A549 (cell line): Measurements from ENCODE around the gene RASGRF1.

Source experiments
- ESRRA ChIP-seq: fragments of 150-350 bp; IDR thresholded peaks from 2 replicates; pipeline ENCODE4 v1.6.1; 2014; ENCODE audit warnings: mild to moderate bottlenecking, low read length, borderline replicate concordance
- HES2 ChIP-seq: fragments of >200 bp; sonication (Bioruptor Twin); formaldehyde crosslinking; IDR thresholded peaks from 2 replicates; pipeline ENCODE4 v1.6.1; 2016
- POLR2A ChIP-seq: IDR thresholded peaks from 2 replicates; pipeline ENCODE4 v1.6.1; 2012; ENCODE audit warnings: mild to moderate bottlenecking, low read length
- RCOR1 ChIP-seq: fragments of 150-350 bp; IDR thresholded peaks from 2 replicates; pipeline ENCODE4 v1.6.1; 2014; ENCODE audit warnings: antibody characterized with exemption, low read length, low read depth
- TF ChIP-seq, protein P1 (sequence below): fragments of 200-600 bp; sonication (generic); IDR thresholded peaks from 2 replicates; pipeline ENCODE4 v1.6.1; 2016; ENCODE audit warnings: antibody characterized with exemption, mild to moderate bottlenecking, moderate library complexity

- TF ChIP-seq POLR2A: no peak
- no peak for TF ChIP-seq ESRRA
- TF ChIP-seq HES2: no peak
- TF ChIP-seq, protein P1, sequence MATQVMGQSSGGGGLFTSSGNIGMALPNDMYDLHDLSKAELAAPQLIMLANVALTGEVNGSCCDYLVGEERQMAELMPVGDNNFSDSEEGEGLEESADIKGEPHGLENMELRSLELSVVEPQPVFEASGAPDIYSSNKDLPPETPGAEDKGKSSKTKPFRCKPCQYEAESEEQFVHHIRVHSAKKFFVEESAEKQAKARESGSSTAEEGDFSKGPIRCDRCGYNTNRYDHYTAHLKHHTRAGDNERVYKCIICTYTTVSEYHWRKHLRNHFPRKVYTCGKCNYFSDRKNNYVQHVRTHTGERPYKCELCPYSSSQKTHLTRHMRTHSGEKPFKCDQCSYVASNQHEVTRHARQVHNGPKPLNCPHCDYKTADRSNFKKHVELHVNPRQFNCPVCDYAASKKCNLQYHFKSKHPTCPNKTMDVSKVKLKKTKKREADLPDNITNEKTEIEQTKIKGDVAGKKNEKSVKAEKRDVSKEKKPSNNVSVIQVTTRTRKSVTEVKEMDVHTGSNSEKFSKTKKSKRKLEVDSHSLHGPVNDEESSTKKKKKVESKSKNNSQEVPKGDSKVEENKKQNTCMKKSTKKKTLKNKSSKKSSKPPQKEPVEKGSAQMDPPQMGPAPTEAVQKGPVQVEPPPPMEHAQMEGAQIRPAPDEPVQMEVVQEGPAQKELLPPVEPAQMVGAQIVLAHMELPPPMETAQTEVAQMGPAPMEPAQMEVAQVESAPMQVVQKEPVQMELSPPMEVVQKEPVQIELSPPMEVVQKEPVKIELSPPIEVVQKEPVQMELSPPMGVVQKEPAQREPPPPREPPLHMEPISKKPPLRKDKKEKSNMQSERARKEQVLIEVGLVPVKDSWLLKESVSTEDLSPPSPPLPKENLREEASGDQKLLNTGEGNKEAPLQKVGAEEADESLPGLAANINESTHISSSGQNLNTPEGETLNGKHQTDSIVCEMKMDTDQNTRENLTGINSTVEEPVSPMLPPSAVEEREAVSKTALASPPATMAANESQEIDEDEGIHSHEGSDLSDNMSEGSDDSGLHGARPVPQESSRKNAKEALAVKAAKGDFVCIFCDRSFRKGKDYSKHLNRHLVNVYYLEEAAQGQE: no peak
- no peak for TF ChIP-seq RCOR1
Measured at GRCh38 chr15:79065361-79065705, 25.2 kb downstream of the RASGRF1 start.
